Amniotic stem cell (primary cell): ENCODE results near the gene CHST11.

ENCODE experiments used
- DNase-seq: peaks from one replicate; lab custom pipeline; 2025; lab: John Stamatoyannopoulos, UW

CHST11 gene

DNA sequence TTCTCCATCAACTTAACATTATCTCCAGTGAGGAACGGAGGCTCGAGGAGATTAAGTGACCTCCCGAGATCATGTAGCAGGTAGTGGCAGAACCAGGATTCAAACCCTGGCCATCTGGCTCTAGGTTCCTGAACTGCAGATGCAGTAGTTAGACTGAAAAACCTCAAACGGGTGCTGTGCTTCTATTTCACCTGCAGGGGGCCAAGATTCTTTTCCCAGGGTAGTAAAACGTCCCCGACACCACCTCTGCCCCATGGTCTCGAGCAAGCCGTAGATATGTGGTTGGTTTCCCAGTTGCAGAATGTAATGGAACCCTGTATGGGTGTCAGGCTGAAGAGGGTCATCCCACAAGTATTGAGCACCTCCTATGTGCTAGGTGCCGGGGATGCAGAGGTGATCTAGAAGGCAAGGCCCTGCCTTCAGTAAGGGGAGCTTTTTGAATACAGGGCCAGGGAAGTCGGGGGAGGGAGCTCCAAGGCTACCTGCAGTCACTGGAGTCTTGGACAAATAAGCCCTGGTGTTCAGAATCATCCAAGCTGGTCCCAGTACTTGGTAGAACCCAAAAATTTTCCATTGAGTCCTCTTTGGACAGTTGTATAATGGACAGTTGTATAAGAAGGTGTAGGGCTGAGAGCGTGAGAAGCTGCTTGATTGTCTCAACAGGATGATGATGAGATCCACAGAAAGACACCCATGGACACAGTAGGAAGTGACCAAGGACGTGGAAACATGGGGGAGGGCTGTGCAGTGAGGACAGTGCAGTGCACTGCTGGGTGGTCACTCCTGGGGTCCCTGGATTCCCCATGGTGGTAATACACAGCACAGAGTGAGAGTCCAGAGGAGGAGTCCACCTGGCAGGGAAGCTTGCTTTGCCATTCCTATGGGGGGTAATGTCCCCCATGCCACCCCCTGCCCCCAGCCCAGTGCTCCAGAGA is 197.2 kb downstream of the CHST11 start:
- DNase-seq: no peak

DNA sequence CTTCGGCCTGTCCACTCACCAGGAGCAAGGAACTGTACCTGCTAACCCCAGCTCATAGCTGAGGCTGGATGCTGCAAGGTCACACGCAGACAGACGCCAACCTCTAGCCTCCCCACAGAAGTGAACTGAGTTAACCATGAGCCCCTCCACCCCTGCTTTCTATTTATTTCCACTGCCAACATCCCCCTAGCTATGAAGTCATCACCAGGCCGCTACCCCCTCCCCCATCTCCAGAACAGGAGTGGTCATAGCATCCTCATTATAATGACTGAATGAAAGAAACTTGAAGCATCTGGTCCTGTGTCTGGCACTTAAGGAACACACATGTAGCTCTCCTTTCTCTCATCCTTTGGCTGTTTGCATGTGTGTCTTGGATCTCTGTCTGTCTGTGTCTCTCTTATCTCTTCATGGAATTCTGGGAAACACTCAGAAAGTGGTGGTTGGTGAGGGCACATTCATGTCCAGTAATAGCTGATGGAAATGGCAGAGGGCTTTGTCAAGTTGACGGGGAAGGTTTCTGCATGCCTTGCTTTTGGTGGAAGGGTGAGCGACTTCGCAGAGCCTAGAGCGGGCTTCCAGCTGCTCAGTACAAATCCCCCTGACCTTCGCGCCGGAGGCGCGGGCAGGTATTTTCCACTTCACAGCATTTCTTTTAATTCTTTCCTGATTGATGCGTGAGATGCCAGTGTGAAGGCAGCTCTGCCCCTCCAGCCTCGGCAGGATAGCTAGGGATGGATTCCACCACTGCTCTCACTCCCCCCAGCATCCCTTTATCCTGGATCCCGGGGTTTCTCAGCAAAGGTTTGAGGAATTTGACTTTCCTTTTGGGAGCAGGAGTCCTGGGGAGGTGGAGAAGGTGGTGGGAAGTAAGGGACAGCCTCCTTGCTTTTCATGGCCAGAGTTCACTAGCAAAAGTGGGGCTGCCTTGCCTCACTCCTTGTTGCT is 198.2 kb downstream of the CHST11 start:
- no peak for DNase-seq

DNA sequence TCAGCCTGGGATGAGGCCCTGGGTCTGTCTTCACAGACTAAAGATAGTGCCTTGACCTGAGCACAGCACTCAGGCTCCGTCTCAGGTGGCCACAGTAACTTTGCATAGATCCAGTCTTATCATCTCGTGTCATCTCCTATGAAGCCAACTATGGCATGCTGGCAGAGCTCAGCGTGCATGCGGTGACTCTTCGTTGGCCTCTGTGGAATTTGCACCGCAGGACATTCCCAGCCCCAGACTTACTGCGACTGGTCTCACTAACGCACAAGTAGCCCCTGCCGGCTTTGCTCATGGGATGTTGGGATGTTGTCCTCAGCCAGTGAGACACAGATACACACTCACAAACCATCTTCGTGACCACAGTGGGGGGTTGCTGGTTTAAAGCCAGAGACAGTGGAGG is 199.6 kb downstream of the CHST11 start:
- no peak for DNase-seq

DNA sequence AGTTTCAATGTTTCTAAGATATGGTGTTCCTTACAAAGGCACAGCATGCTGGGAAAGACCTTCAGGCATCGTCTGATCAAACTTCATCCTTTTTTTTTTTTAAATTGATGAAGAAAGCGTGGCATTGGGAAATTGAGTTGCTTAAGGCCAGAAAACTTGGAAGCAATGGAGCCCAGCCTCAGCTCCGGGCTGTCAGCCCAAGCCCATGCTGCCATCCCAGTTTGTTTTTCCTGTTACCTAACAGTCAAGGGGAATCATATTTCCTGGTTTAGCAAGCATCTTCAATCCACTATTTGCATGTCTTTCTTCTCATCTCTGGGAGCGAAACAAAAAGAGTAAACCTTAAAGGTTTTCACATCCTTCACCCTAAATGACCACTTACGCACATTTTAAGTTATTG is 200.2 kb downstream of the CHST11 start:
- no peak for DNase-seq

DNA sequence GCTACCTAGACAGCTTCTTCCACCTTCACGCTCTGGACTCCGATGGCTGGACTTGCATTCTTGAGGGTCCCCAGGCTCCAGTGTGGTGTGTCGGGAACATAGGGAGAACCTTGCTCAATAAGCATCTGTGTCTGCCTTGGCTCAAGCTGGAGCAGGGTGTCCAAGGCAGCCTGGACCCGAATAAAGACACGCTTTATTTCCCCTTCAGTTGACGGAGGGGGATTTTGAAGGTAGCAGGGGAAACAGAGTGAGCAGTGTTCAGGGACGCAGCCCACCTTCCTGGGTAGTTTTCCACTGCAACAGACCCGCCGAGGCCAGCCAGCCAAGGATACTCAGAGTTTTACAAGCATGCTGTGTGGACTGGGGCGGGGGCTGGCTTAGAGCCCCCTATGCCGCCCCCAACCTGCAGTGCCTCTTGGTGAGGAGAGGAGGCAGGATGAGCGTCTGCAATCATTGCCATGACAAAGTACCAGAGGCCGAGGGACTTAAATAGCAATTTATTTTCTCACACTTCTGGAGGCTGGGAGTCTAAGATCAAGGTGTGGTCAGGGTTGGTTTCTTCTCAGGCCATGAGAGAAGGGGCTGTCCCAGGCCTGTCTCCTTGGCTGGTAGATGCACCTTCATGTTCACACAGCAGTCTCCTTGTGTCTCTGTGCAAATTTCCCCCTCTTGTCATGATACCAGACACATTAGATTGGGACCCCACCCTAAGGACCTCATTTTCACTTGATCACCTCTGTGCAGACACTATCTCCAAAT is 201.2 kb downstream of the CHST11 start:
- DNase-seq: no peak

DNA sequence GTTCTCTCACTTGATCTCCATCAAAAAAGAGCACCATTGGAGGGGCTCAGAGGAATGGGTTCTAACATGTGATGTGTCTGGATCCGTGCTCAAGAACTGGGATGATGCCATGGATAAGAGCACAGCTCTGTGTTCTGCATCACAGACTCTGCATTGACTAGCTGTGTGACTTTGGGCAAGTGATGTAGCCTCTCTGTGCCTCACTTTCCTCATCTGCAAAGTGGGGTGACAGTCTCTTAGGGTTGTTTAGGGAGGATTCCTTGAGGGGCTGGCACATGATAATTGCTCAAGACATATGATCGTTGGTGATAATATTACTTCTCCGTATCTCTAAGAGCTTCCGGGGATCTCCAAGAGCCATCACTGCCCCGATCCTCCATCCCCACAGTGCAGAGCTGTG is 202.3 kb downstream of the CHST11 start:
- DNase-seq: no peak

DNA sequence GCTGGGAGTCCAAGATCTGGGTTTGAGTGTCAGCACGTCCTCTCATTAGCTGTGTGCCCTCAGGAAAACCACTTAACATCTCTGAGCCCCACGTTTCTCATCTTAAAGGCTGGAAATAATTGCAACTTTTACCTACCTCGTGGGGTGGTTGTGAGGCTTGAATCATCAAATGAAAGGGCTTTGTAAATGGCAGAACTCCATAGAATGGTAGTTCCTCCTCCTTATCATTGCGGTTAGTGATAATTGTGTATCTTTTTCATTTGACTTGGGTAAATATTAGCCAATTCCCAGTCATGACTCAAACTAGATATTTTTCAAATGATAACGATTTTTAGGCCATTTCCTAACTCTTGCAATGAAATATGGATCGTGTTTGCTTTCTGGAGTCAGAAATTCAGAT is 205.5 kb downstream of the CHST11 start:
- DNase-seq: no peak

DNA sequence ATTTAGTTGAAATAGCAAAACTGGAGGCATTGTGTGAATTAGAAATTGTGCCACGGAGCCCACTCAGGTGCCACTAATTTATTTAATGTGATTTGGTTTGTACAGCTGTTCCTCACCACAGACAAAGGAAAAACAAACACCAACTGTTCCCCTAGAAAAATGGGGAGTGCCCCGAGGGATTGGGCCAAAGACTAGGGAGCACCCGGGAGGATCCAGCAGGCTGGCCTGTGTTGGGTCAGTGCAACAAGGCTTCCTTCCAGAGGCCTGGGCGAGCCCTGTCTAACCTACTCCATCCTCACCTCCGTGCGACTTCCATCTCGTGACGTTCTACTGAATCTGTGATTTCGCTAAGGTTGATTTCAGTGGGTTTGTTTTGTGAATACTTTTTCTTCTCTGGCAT is 206.2 kb downstream of the CHST11 start:
- DNase-seq: no peak

DNA sequence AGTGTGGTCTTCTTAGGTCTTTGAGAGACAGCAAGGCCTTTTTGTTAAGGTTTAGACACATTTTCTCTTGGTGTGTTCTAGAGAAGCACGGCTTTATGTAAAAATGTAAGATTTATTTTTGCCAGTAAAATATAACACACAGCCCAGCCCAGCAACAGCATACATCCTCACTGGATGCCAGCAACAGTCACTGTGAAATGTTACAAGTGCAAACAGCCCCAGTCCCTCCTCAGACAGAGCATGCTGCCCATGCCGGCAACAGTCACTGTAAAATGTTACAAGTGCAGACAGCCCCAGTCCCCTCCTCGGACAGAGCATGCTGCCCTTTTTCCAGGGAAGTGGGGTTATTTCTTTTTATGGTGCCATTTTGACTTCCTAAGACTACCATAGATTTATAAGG is 207.6 kb downstream of the CHST11 start:
- DNase-seq: no peak

DNA sequence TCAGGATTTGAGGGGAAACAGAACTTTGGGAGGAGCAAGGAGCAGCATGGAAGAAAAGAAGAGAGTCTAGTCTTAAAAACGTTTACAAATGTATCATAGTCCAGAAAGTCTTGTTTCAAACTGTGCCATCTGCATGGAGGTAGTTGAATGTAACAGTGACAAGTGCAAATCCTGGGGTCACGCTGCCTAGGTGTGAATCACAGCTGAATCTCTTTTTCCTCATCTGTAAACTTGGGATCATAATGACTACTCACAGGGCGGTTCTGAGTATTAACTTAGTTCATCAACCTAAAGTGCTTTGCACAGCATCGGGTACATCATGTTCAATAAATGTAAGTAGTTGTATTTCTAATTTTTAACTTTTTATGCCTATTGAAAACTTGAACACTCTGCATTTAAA is 208.5 kb downstream of the CHST11 start:
- DNase-seq: no peak

DNA sequence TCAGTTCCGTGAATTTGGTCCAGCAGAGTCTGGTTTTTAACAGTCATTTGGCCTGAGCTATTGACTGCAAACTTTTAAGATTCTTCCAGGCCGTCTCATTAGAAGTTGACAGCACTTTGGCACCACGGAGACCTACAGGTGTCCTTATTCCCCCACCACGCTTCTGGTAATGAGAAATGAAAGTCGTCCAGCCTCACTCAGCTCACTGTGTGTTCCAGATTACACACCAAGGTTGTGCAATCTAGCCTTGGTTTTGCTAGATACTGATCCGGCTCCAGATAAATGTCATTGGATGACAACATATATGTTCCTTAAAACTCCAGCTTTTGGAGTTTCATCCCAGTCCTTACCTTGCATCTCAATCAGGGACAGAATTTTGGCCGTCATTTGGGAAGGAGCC is 210.4 kb downstream of the CHST11 start:
- DNase-seq: no peak

DNA sequence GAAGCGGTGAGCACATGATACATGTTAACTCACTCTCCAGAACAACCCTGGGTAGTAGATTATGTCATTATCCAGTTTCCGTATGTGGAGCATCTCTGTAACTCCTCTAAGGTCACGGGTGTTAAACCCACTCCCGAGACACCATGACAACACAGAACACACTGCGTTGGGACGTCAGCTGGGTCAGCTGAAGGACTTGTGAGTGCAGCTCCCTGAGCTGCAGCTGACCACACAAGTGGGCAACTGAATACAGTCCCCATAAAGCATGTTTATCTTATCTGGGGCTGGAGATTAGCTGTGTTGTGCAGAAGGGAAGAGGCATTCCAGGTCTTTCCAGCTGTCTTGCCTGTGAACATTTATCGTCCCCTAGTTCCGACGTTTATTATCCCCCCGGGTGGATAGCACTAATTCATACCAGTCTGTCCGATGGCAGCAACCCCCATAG is 211.5 kb downstream of the CHST11 start:
- DNase-seq: no peak

DNA sequence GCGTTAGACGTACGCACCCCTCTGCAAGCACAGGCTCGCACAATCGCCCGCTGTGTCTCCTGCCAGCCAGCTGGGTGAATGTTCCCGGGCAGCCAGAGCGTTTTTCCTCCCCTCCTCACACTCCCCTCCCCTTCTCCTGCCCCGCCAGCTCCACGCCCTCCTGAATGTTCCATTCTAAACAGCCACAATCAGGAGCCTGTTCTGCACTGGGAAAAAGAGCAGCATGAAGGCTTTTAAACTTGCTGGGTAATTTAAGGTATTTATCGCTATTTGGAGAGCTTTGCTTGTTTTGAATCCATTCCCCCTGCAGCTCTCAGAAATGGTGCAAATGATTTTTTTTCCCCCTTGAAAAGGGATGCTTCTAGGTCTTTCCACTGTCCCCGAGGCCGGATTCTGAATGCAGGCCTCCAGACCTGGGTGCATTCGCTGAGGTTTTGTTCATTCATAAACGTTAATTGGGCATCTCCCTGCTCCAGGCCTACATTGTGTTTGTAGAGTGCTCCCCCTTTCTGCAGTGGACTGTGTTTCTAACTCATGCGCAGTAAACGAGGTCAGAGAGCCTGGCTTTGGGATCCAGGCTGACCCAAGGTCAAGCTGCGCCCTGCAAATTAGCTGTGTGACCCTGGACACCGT is 212.5 kb downstream of the CHST11 start:
- no peak for DNase-seq

DNA sequence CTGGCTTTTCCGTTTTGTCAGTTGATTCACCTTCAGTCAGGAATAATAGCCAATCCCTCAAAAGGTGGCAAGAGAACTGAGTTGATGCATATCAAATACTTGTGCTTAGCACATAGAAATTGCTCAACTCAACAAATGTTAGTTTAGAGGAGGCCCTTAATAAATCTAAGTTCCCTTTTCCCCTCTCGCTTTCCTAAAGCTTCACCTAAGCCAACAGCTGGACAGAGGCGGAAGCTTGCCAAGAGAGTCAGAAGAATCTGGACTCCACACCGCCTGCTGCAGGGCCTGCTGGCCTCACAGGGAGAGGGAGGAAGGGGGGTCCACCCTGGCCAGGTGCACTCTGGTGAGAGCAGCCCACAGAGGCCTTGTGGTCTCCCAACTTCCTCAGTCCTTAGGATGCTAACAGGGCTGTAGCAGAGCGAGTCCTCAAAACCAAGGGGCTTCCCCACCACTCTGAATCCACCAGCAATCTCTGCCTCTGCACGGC is 213.1 kb downstream of the CHST11 start:
- DNase-seq: no peak

DNA sequence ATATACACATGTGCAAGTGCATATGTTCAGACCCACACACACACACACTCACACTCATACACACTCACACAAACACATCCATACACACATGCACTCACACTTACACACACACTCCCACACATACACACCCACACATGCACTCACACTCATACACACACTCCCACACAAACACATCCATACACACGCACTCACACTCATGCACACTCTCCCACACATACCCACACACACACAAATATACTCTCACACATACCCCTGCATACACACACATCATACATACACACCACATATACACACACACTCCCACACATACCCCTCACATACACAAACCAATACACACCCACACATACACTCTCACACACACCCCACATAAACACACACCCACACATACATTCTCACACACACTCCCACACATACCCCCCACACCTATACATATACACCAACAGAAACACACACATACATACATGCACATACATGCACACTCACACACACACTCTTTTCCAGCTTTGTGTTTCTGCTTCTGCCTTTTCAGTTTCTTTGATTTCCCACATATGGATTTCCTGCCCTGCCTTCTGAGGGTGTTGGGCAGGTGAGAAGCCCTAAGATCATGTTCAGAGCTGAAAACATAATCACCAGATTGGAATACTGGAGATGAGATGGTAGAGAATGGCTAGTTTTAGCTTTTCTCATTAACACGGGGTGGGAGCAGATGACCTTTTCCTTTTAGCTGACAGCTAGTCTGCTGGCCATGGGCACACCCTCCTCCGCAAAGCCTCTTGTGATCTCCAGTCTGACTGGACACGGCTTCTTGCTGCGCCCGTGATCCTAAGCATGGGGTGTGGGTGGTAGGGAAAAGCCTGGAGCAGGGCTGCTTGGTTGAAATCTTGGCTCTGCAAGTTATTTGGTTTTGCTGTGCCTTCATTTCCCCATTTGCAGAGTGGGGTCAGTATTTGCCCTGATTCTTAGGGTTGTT is 214.0 kb downstream of the CHST11 start:
- no peak for DNase-seq

DNA sequence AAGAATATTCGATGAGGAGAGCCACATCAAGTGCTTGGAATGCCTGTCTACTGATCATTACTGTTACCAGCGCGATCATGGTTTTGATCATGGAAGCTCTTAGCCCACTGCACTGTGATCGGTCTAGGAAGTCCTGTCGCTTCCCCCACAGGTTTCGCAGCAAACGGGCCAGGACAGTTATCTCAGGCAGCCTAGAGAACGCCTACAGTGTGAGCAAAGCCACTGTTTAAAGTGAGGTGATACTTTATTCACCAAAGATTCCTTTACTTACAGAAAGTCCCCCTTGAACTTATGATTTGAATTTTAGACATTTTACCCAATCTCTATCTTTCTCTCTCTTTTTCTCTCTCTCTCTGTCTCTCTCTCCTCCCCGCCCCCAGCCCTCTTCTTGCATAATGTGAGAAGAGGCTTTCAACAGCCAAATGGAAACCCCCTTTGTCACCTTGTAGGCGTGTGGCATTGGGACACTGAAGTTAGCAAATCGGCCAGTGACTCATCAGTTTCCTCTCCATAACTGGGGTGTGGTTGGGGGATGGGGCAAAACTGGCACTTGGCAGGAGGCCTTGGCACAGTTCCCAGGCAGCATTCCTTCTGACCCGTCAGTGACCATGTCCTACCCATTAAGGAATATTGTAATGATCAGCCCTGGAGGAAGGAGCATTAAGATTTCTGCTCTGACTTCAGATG is 214.8 kb downstream of the CHST11 start:
- peak; percentile 77 for DNase-seq

DNA sequence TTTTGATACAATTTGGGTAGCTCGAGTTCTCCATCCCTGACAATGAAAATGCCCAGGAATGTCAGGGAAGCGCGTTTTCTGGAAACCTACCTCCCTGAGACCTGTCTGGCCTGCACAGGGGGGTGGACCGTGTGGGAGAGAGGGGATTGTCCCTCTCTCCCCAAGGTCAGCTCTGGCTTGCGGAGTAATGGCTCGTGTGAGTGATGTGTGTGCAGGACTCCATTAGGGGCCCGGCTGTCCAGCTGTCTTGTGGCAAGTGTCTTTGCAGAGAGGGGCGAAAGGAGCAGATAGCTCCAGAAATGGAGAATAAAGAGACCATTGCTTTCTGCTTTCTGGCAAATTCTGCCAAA is 215.3 kb downstream of the CHST11 start:
- DNase-seq: no peak

DNA sequence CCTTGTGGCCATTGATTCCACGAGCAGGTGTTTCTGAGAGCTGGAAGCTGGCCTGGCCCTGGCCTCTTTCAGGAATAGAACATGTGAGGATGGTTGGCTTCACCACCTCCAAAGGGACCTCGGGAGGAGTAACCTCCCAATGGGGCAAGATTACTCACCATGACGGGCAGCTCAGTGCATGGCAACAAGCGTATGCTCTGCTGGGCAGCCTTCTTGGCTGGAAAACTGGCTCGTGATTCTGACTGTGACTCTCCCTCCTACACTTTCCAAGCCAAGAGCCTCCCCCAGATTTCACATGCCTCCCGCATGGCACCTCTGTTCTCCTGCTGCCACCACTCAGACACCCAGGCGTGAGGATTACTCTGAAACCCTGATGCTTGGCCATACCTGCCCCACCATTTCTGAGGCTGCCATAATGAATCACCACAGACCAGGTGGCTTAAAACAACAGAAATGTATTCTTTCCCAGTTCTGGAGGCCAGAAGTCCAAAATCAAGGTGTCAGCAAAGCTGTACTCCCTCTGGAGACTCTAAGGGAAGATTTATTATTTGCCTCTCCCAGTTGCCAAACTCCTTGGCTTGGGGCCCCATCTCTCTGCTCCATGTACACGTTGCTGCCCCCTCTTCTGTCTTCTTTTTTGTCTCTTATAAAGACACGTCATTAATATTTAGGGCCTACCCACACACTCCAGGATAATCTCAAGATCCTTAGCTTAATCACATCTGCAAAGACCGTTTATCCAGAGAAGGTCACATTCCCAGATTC is 215.9 kb downstream of the CHST11 start:
- no peak for DNase-seq

DNA sequence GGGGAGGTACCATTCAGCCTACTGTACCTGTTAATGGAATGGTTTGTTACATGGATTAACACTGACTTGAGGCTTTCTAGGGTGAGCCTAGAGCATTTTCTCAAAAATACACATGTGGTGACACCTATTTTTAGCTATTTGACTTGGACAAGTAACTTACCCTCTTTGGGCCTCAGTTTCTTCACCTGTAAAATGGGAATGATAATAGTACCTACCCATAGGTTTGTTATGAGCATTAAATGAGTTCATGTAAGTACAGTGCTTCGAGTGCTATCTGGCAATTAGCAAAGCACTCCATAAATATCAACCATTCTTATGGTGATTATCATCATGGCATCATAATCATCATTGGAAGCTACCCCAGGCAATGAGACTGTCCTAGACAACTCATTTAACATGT is 216.5 kb downstream of the CHST11 start:
- no peak for DNase-seq
